SK-N-SH treated with all-trans-retinoic acid at 6 μM for 48 hours (cell line): ENCODE results near the gene ROCK2.

Experiments used
- ATAC-seq: fragments of 200-7000 bp; cut with Tn5 transposase; 3 replicates; pipeline ENCODE4 v1.9.1; 2020; ENCODE audit warnings: mild to moderate bottlenecking, moderate library complexity
- ARNTL ChIP-seq: fragments of 450-650 bp; formaldehyde crosslinking; IDR thresholded peaks from 2 replicates; pipeline ENCODE4 v1.5.0; 2020; ENCODE audit warnings: low read depth, mild to moderate bottlenecking, moderate library complexity, borderline replicate concordance
- BACH2 ChIP-seq: fragments of 250-450 bp; sonication (Bioruptor Pico); IDR thresholded peaks from 2 replicates; pipeline ENCODE4 v1.9.0; 2021; ENCODE audit warnings: mild to moderate bottlenecking, borderline replicate concordance
- CREB5 ChIP-seq: fragments of 250-450 bp; sonication (Bioruptor Pico); IDR thresholded peaks from 2 replicates; pipeline ENCODE4 v1.5.1; 2020; ENCODE audit warnings: low read depth, mild to moderate bottlenecking, moderate library complexity
- CSDC2 ChIP-seq: fragments of 250-450 bp; sonication (Bioruptor Pico); IDR thresholded peaks from 2 replicates; pipeline ENCODE4 v1.5.0; 2020; ENCODE audit warnings: mild to moderate bottlenecking, moderate library complexity
- CSRNP3 ChIP-seq: fragments of 250-450 bp; sonication (Bioruptor Pico); IDR thresholded peaks from 2 replicates; pipeline ENCODE4 v1.5.1; 2021; ENCODE audit warnings: mild to moderate bottlenecking, moderate library complexity
- ESRRG ChIP-seq: fragments of 250-450 bp; sonication (Bioruptor Pico); IDR thresholded peaks from 2 replicates; pipeline ENCODE4 v1.6.1; 2021; ENCODE audit warnings: mild to moderate bottlenecking
- ISL1 ChIP-seq: fragments of 250-450 bp; sonication (Bioruptor Pico); IDR thresholded peaks from 2 replicates; pipeline ENCODE4 v2.1.2; 2022; ENCODE audit warnings: mild to moderate bottlenecking, moderate library complexity
- PATZ1 ChIP-seq: fragments of 250-450 bp; sonication (Bioruptor Pico); IDR thresholded peaks from 2 replicates; pipeline ENCODE4 v1.8.0; 2020; ENCODE audit warnings: mild to moderate bottlenecking, moderate library complexity, borderline replicate concordance
- POU6F1 ChIP-seq: fragments of 250-450 bp; sonication (Bioruptor Pico); IDR thresholded peaks from 2 replicates; pipeline ENCODE4 v1.8.0; 2021; ENCODE audit warnings: low read depth, mild to moderate bottlenecking, moderate library complexity, borderline replicate concordance
- PPARA ChIP-seq: fragments of 250-450 bp; sonication (Bioruptor Pico); IDR thresholded peaks from 2 replicates; pipeline ENCODE4 v1.5.0; 2020; ENCODE audit warnings: mild to moderate bottlenecking, borderline replicate concordance
- RARB ChIP-seq: fragments of 250-450 bp; sonication (Bioruptor Pico); IDR thresholded peaks from 2 replicates; pipeline ENCODE4 v1.8.0; 2021; ENCODE audit warnings: mild to moderate bottlenecking, moderate library complexity
- SNAI2 ChIP-seq: fragments of 250-450 bp; sonication (Bioruptor Pico); IDR thresholded peaks from 2 replicates; pipeline ENCODE4 v1.5.0; 2020; ENCODE audit warnings: mild to moderate bottlenecking, moderate library complexity
- TCF4 ChIP-seq: fragments of 250-450 bp; sonication (Bioruptor Pico); IDR thresholded peaks from 2 replicates; pipeline ENCODE4 v1.8.0; 2021; ENCODE audit warnings: mild to moderate bottlenecking, moderate library complexity, borderline replicate concordance
- TSHZ2 ChIP-seq: fragments of 250-450 bp; sonication (Bioruptor Pico); IDR thresholded peaks from 2 replicates; pipeline ENCODE4 v1.5.0; 2020; ENCODE audit warnings: mild to moderate bottlenecking, moderate library complexity
- ZC3H10 ChIP-seq: fragments of 250-450 bp; sonication (Bioruptor Pico); IDR thresholded peaks from 2 replicates; pipeline ENCODE4 v1.5.1; 2021; ENCODE audit warnings: mild to moderate bottlenecking, moderate library complexity
- ZFP3 ChIP-seq: fragments of 250-450 bp; sonication (Bioruptor Pico); IDR thresholded peaks from 2 replicates; pipeline ENCODE4 v1.5.0; 2020; ENCODE audit warnings: mild to moderate bottlenecking, moderate library complexity
- ZFP30 ChIP-seq: fragments of 450-650 bp; formaldehyde crosslinking; IDR thresholded peaks from 2 replicates; pipeline ENCODE4 v1.5.0; 2022; ENCODE audit warnings: mild to moderate bottlenecking, moderate library complexity
- ZNF565 ChIP-seq: fragments of 450-650 bp; formaldehyde crosslinking; conservative IDR thresholded peaks from 2 replicates; pipeline ENCODE4 v1.5.0; 2020; ENCODE audit warnings: low read depth, mild to moderate bottlenecking, moderate library complexity
- ZNF70 ChIP-seq: fragments of 450-650 bp; formaldehyde crosslinking; IDR thresholded peaks from 2 replicates; pipeline ENCODE4 v1.5.0; 2020; ENCODE audit warnings: mild to moderate bottlenecking, moderate library complexity
- ZNF8 ChIP-seq: fragments of 450-650 bp; formaldehyde crosslinking; IDR thresholded peaks from 2 replicates; pipeline ENCODE4 v1.5.0; 2020; ENCODE audit warnings: mild to moderate bottlenecking, moderate library complexity

Gene ROCK2

GRCh38 chr2:11364565-11364887 is 20.1 kb upstream of the ROCK2 start (continued):
- TF ChIP-seq ZNF565 (CRISPR knock-in tag) (no peak), RARB (CRISPR knock-in tag) (no peak), TCF4 (no peak), CREB5 (CRISPR knock-in tag) (no peak), PPARA (CRISPR knock-in tag) (no peak)

- no peak for ATAC-seq
- TF ChIP-seq RARB (CRISPR knock-in tag) (no peak), BACH2 (CRISPR knock-in tag) (no peak), ISL1 (CRISPR knock-in tag) (no peak), ARNTL (no peak), TSHZ2 (CRISPR knock-in tag) (no peak), ZNF70 (CRISPR knock-in tag) (no peak), ZNF565 (CRISPR knock-in tag) (no peak), CSDC2 (CRISPR knock-in tag) (no peak), PATZ1 (CRISPR knock-in tag) (no peak), ZC3H10 (CRISPR knock-in tag) (no peak), POU6F1 (no peak), PPARA (CRISPR knock-in tag) (no peak), CREB5 (CRISPR knock-in tag) (no peak), CSRNP3 (CRISPR knock-in tag) (no peak), ZNF8 (CRISPR knock-in tag) (no peak), ZFP30 (CRISPR knock-in tag) (no peak), SNAI2 (no peak), TCF4 (no peak), ZFP3 (no peak), ESRRG (CRISPR knock-in tag) (no peak)
These were observed 19.6 kb upstream of the ROCK2 start for GRCh38 chr2:11363868-11364564.

GRCh38 chr2:11359865-11360264 is 15.4 kb upstream of the ROCK2 start:
- TF ChIP-seq ZNF565 (CRISPR knock-in tag) = no peak
- TF ChIP-seq PPARA (CRISPR knock-in tag) = no peak
- TF ChIP-seq ZFP3 = no peak
- no peak for TF ChIP-seq PATZ1 (CRISPR knock-in tag)
- no peak for ATAC-seq
